Stimulated activated CD8-positive, alpha-beta memory T cell treated with anti-CD3 and anti-CD28 coated beads, Interleukin-15, amount 100 ng/mL, for 48 hours (primary cell): ENCODE data around the gene PIR.

Source experiments
- DNase-seq, 2 donors: peaks; one replicate each; pipeline ENCODE4 v3.0.0-alpha.2; 2020; ENCODE audit warnings: low read depth in 2 of 2

Gene PIR

GRCh38 chrX:15492469-15492868 is 664 bp downstream of the PIR start:
- DNase-seq, result no peak

GRCh38 chrX:15483891-15484290 is 9.2 kb downstream of the PIR start:
- DNase-seq, result no peak

- DNase-seq, result no peak
Measured at GRCh38 chrX:15475486-15475885, 17.6 kb downstream of the PIR start.

- no peak for DNase-seq
Measured at GRCh38 chrX:15475021-15475420, 18.1 kb downstream of the PIR start.

GRCh38 chrX:15474028-15474427 is 19.1 kb downstream of the PIR start:
- no peak for DNase-seq

- no peak for DNase-seq
Measured at GRCh38 chrX:15472531-15472930, 20.6 kb downstream of the PIR start.

GRCh38 chrX:15471028-15471427 is 22.1 kb downstream of the PIR start:
- peak in 1 of 2 donors; percentile 29 for DNase-seq

GRCh38 chrX:15469613-15470012 is 23.5 kb downstream of the PIR start:
- DNase-seq, result no peak

- DNase-seq, result no peak
Measured at GRCh38 chrX:15468036-15468435, 25.1 kb downstream of the PIR start.

GRCh38 chrX:15465896-15466651 is 27.1 kb downstream of the PIR start:
- DNase-seq, result no peak

GRCh38 chrX:15465347-15465746 is 27.8 kb downstream of the PIR start:
- DNase-seq, result no peak

- DNase-seq, result no peak
Measured at GRCh38 chrX:15464704-15465103, 28.4 kb downstream of the PIR start.

- no peak for DNase-seq
Measured at GRCh38 chrX:15451913-15452312, 41.2 kb downstream of the PIR start.

- DNase-seq, result no peak
Measured at GRCh38 chrX:15448010-15448639, 45.0 kb downstream of the PIR start.

- DNase-seq, result no peak
Measured at GRCh38 chrX:15441464-15441863, 51.7 kb downstream of the PIR start.

GRCh38 chrX:15438332-15438731 is 54.8 kb downstream of the PIR start:
- no peak for DNase-seq

- DNase-seq, result no peak
Measured at GRCh38 chrX:15437724-15438123, 55.4 kb downstream of the PIR start.

GRCh38 chrX:15435836-15436619 is 57.1 kb downstream of the PIR start:
- DNase-seq, result no peak

- no peak for DNase-seq
Measured at GRCh38 chrX:15434205-15434604, 58.9 kb downstream of the PIR start.

- no peak for DNase-seq
Measured at GRCh38 chrX:15430584-15430983, 62.5 kb downstream of the PIR start.

- DNase-seq, result no peak
Measured at GRCh38 chrX:15430076-15430475, 63.1 kb downstream of the PIR start.

- DNase-seq, result no peak
Measured at GRCh38 chrX:15425024-15425423, 68.1 kb downstream of the PIR start.

GRCh38 chrX:15418707-15419181 is 74.4 kb downstream of the PIR start:
- no peak for DNase-seq
